GM12878 (cell line): ENCODE data around the gene WIPF2. TPM values are rescaled to one million over a fixed set of nuclear protein-coding genes. Genes with fewer than 3 reads are reported as not detected.

Experiments
- ATAC-seq: fragments of 200-7000 bp; cut with Tn5 transposase; 3 replicates; pipeline ENCODE4 v1.9.1; 2020; ENCODE audit warnings: mild to moderate bottlenecking, moderate library complexity
- BruUV-seq: library from RNA; stranded (reverse); fragments of 400-500 nt; replicated peaks from 2 replicates; lab custom pipeline; 2021; lab: Mats Ljungman, UMichigan
- CTCF ChIA-PET: fragments of 300-600 bp; sonication (Branson Sonifier 250); formaldehyde crosslinking; extraction: SDS; loops from one replicate; lab custom pipeline; 2021; ENCODE audit warnings: inconsistent platforms; lab: Yijun Ruan, JAX
- POLR2A ChIA-PET: fragments of 350-600 bp; formaldehyde crosslinking; extraction: SDS; loops from one replicate; lab custom pipeline; 2021; ENCODE audit warnings: inconsistent platforms; lab: Charles Lee
- RAD21 ChIA-PET: fragments of 300-600 bp; sonication (Branson Sonifier 250); formaldehyde crosslinking; loops from one replicate; lab custom pipeline; 2023; ENCODE audit warnings: antibody characterized with exemption; ENCODE audit not compliant: unreplicated experiment; lab: Charles Lee
- SMC1A ChIA-PET: fragments of 300-600 bp; sonication (Branson Sonifier 250); formaldehyde crosslinking; loops from one replicate; lab custom pipeline; 2023; ENCODE audit not compliant: unreplicated experiment, uncharacterized antibody; lab: Charles Lee
- DNase-seq: peaks from one replicate; pipeline ENCODE4 v3.0.0-alpha.2; 2011; ENCODE audit warnings: low read depth, low spot score
- FAIRE-seq: peaks from 3 replicates; lab custom pipeline; 2011; peaks lifted over from hg19 to GRCh38; lab: Jason Lieb, UNC
- H2AFZ ChIP-seq: 2 replicates; pipeline ENCODE4 v1.6.0; 2011; ENCODE audit warnings: low read depth, low read length, control low read depth; ENCODE audit not compliant: control insufficient read depth
- H3K27ac ChIP-seq: 2 replicates; pipeline ENCODE4 v1.5.1; 2011; ENCODE audit warnings: control low read depth; ENCODE audit not compliant: control insufficient read depth, insufficient read depth
- H3K27me3 ChIP-seq, 2 experiments: replicated peaks in 1 of 2; 2 replicates each; pipeline versions ENCODE4 v1.6.0 to v1.6.1; 2011; ENCODE audit warnings: low read length in 1 of 2; ENCODE audit not compliant: control insufficient read depth in 2 of 2, insufficient read depth in 2 of 2
- H3K36me3 ChIP-seq, 2 experiments: 2 replicates each; pipeline ENCODE4 v1.5.1; 2011; ENCODE audit warnings: low read length in 1 of 2; ENCODE audit not compliant: control insufficient read depth in 2 of 2, insufficient read depth in 2 of 2
- H3K4me1 ChIP-seq: 2 replicates; pipeline ENCODE4 v1.6.1; 2011; ENCODE audit warnings: mild to moderate bottlenecking, low read length, moderate library complexity, mixed read lengths; ENCODE audit not compliant: control insufficient read depth, insufficient read depth
- H3K4me2 ChIP-seq: 2 replicates; pipeline ENCODE4 v1.6.0; 2011; ENCODE audit warnings: control low read depth; ENCODE audit not compliant: control insufficient read depth, insufficient read depth
- H3K4me3 ChIP-seq: fragments of 200-600 bp; sonication (generic); 2 replicates; pipeline ENCODE4 v1.5.1; 2016
- H3K79me2 ChIP-seq: 2 replicates; pipeline ENCODE4 v1.6.0; 2011; ENCODE audit warnings: low read length; ENCODE audit not compliant: control insufficient read depth, insufficient read depth
- H3K9ac ChIP-seq: 2 replicates; pipeline ENCODE4 v1.8.0; 2011; ENCODE audit warnings: low read length, control low read depth, mixed read lengths; ENCODE audit not compliant: control insufficient read depth, insufficient read depth
- H3K9me3 ChIP-seq: replicated peaks from 3 replicates; pipeline ENCODE4 v1.5.1; 2011; ENCODE audit warnings: mild to moderate bottlenecking, low read length; ENCODE audit not compliant: control insufficient read depth, insufficient read depth
- H4K20me1 ChIP-seq: 2 replicates; pipeline ENCODE4 v1.6.0; 2011; ENCODE audit not compliant: control insufficient read depth, insufficient read depth
- CHD2 ChIP-seq: IDR thresholded peaks from 2 replicates; pipeline ENCODE4 v1.6.1; 2011; ENCODE audit warnings: low read depth, low read length, improper control_type of control experiment, borderline replicate concordance
- CHD4 ChIP-seq: fragments of 200-600 bp; sonication (generic); IDR thresholded peaks from 2 replicates; pipeline ENCODE4 v1.6.1; 2016; ENCODE audit warnings: mild to moderate bottlenecking
- ETV6 ChIP-seq, 2 experiments: fragments of 450-650 bp in 1 of 2; IDR thresholded peaks in 1 of 2; conservative IDR thresholded peaks in 1 of 2; 2 replicates each; pipeline ENCODE4 v1.6.1; 2014; ENCODE audit warnings: antibody characterized with exemption in 1 of 2, borderline replicate concordance in 1 of 2, low read depth in 1 of 2, mild to moderate bottlenecking in 1 of 2, moderate library complexity in 1 of 2
- GATAD2B ChIP-seq: fragments of 450-650 bp; conservative IDR thresholded peaks from 2 replicates; pipeline ENCODE4 v1.6.1; 2017; ENCODE audit warnings: low read depth, mild to moderate bottlenecking, moderate library complexity
- KAT2A ChIP-seq: conservative IDR thresholded peaks from 2 replicates; pipeline ENCODE4 v1.6.1; 2011; ENCODE audit warnings: low read depth, low read length; ENCODE audit not compliant: control insufficient read depth
- NRF1 ChIP-seq: conservative IDR thresholded peaks from 2 replicates; pipeline ENCODE4 v1.6.1; 2011; ENCODE audit warnings: mild to moderate bottlenecking, low read depth, low read length, improper control_type of control experiment
- PAX8 ChIP-seq: fragments of 450-650 bp; IDR thresholded peaks from 2 replicates; pipeline ENCODE4 v1.6.1; 2017; ENCODE audit warnings: mild to moderate bottlenecking, moderate library complexity
- PBX3 ChIP-seq: IDR thresholded peaks from 2 replicates; pipeline ENCODE4 v1.6.1; 2011; ENCODE audit warnings: mild to moderate bottlenecking, low read depth, low read length, moderate library complexity; ENCODE audit not compliant: insufficient replicate concordance
- WGBS: methylation state at CpG from one replicate; pipeline ENCODE4 v1.1.6; 2016; ENCODE audit warnings: low lambda C conversion rate; ENCODE audit not compliant: insufficient replicate concordance, insufficient coverage; ENCODE audit errors: missing lambda C conversion rate; 5-methylcytosine and 5-hydroxymethylcytosine counted together
- in situ Hi-C: fragments of 300-500 bp; cut with MboI; formaldehyde crosslinking; loops from 9 replicates; pipeline ENCODE4 v1.14.3; 2018; ENCODE audit warnings: mixed read lengths
- intact Hi-C: fragments of 100-400 bp; cut with micrococcal nuclease; formaldehyde crosslinking; loops from one replicate; pipeline ENCODE4 v1.14.2; 2022; ENCODE audit not compliant: unreplicated experiment
- polyA plus RNA-seq, 11 experiments: library from polyadenylated mRNA; depleted of rRNA in 4 of 11; unstranded in 6 of 11; stranded (reverse) in 5 of 11; fragments of >200 nt; fragmentation: Nextera tagmentation in 4 of 11; fragmentation: Illumina TruSeq in 1 of 11; extraction: Ambion mirVana in 4 of 11; extraction: Trizol in 1 of 11; gene quantifications; 1 replicate in 1 of 11; 2 replicates in 10 of 11; pipeline versions ENCODE4 v1.2.1 to v1.2.3, GENCODE V29; 2011 to 2016; ENCODE audit warnings: inconsistent platforms in 2 of 11, missing spikeins in 2 of 11, low read depth in 1 of 11
- total RNA-seq, 4 experiments: library from RNA; depleted of rRNA in 3 of 4; stranded (reverse); fragments of >200 nt in 3 of 4; fragmentation: Illumina TruSeq in 1 of 4; extraction: Trizol in 1 of 4; gene quantifications; 2 replicates each; pipeline versions ENCODE4 v1.2.1 to v1.2.3, GENCODE V29; 2013 to 2021
- TF ChIP-seq, protein P1 (sequence below): fragments of 450-650 bp; IDR thresholded peaks from 2 replicates; pipeline ENCODE4 v1.6.1; 2017; ENCODE audit warnings: low read depth, mild to moderate bottlenecking, moderate library complexity
- TF ChIP-seq, protein P2 (sequence below): fragments of 450-650 bp; IDR thresholded peaks from 2 replicates; pipeline ENCODE4 v1.6.1; 2014; ENCODE audit warnings: mild to moderate bottlenecking
- TF ChIP-seq, protein P3 (sequence below): IDR thresholded peaks from 2 replicates; pipeline ENCODE4 v1.6.1; 2012; ENCODE audit warnings: low read depth, low read length, improper control_type of control experiment
- TF ChIP-seq, protein P4 (sequence below): IDR thresholded peaks from 2 replicates; pipeline ENCODE4 v1.6.1; 2012; ENCODE audit warnings: low read length, inconsistent platforms

The WIPF2 gene
- total and polyA plus RNA-seq, 10 of the 15 experiments (the other 5 are each of a cell fraction or from before 2014, with no cell fraction given): 4.2 to 20.8 (median 7.1) TPM

GRCh38 chr17:40307001-40307730 lies 88.1 kb downstream of the WIPF2 start (continued):
- no peak for TF ChIP-seq GATAD2B
- TF ChIP-seq, protein P1, sequence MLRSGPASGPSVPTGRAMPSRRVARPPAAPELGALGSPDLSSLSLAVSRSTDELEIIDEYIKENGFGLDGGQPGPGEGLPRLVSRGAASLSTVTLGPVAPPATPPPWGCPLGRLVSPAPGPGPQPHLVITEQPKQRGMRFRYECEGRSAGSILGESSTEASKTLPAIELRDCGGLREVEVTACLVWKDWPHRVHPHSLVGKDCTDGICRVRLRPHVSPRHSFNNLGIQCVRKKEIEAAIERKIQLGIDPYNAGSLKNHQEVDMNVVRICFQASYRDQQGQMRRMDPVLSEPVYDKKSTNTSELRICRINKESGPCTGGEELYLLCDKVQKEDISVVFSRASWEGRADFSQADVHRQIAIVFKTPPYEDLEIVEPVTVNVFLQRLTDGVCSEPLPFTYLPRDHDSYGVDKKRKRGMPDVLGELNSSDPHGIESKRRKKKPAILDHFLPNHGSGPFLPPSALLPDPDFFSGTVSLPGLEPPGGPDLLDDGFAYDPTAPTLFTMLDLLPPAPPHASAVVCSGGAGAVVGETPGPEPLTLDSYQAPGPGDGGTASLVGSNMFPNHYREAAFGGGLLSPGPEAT: peak; percentile 22; the same call in 1 of the 2 replicates

DNA sequence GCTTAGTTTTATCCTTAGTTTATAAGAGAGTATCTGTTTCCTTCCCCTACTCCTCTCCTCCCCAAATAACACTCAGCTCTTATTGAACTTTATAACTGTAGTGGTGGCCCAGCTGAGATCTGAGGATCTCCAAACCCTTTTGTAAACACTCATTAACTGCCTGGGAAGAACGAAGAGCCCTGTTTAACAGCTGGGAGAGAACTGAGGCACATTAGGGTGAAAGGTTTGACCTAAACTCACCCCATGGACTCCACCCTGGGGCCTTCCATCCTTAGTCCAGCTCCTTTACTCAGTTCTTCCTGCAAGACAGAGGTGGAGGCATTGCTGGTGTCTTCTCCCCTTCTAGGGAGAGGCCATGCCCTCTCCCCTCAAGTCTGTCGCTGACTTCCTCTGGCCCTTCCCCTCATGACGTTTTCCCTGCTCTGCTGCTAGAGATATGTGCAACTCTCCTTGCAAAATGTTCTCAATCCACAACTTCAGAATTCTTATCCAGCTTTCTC lies 88.7 kb downstream of the WIPF2 start:
- Histone ChIP-seq H3K36me3 (peaks cover 0 to 4% of the 10 kb centered on the region in 2 experiments; a peak in 3 of 4 replicates), H3K27me3 (no peaks in the 10 kb centered on the region), H3K9ac (no peak overlapping the region), H2AFZ (no peak overlapping the region), H4K20me1 (no peaks in the 10 kb centered on the region), H3K4me3 (no peak overlapping the region), H3K4me1 (peaks cover 49% of the 10 kb centered on the region), H3K9me3 (no peaks in the 10 kb centered on the region), H3K4me2 (no peak overlapping the region), H3K79me2 (no peaks in the 10 kb centered on the region; the same call in none of the 2 replicates), H3K27ac (no peak overlapping the region)
- ChIA-PET SMC1A (interaction anchor here (0.7 to 11.2 kb wide), 13 partner anchors 8 to 226 kb away, joined by 3 to 172 read pairs (median 5); partner anchors contain the start of genes CDC6 and TOP2A), RAD21 (interaction anchor here (0.7 to 18.7 kb wide), 13 partner anchors 8 to 235 kb away, joined by 3 to 271 read pairs (median 5); partner anchors contain the start of genes TOP2A and WIPF2), POLR2A (interaction anchor here (0.6 to 9.8 kb wide), 16 partner anchors 10 to 1617 kb away, joined by 3 to 123 read pairs (median 4); partner anchors contain the start of gene CDC6), CTCF (interaction anchor here (0.7 to 10.6 kb wide), 18 partner anchors 11 to 307 kb away, joined by 3 to 311 read pairs (median 6); partner anchors contain the start of genes CDC6, GJD3 and TOP2A)
- intact Hi-C loops: no loop called here
- ATAC-seq (no peak), DNase-seq (no peak), FAIRE-seq (no peak)
- TF ChIP-seq PBX3 (no peak), CHD2 (no peak), PAX8 (no peak), KAT2A (no peak), NRF1 (no peak), CHD4 (no peak), ETV6 (conservative IDR thresholded peaks at IDR 0.05 in 1 of 2, IDR thresholded peaks at IDR 0.05 in 1 of 2; ENCODE audit: borderline replicate concordance in 1 of 2, low read depth in 1 of 2) (no peak)
- TF ChIP-seq, protein P2, sequence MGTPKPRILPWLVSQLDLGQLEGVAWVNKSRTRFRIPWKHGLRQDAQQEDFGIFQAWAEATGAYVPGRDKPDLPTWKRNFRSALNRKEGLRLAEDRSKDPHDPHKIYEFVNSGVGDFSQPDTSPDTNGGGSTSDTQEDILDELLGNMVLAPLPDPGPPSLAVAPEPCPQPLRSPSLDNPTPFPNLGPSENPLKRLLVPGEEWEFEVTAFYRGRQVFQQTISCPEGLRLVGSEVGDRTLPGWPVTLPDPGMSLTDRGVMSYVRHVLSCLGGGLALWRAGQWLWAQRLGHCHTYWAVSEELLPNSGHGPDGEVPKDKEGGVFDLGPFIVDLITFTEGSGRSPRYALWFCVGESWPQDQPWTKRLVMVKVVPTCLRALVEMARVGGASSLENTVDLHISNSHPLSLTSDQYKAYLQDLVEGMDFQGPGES: no peak
- TF ChIP-seq, protein P3, sequence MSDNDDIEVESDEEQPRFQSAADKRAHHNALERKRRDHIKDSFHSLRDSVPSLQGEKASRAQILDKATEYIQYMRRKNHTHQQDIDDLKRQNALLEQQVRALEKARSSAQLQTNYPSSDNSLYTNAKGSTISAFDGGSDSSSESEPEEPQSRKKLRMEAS: no peak
- TF ChIP-seq, protein P4, sequence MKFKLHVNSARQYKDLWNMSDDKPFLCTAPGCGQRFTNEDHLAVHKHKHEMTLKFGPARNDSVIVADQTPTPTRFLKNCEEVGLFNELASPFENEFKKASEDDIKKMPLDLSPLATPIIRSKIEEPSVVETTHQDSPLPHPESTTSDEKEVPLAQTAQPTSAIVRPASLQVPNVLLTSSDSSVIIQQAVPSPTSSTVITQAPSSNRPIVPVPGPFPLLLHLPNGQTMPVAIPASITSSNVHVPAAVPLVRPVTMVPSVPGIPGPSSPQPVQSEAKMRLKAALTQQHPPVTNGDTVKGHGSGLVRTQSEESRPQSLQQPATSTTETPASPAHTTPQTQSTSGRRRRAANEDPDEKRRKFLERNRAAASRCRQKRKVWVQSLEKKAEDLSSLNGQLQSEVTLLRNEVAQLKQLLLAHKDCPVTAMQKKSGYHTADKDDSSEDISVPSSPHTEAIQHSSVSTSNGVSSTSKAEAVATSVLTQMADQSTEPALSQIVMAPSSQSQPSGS: no peak
- in situ Hi-C loops: loop anchor here (5.0 kb wide), 1 partner anchor 230 kb away; no protein-coding TSS in a partner anchor
- WGBS: 50% methylated on average over 3 of the region's 3 CpGs
- BruUV-seq: no TSS peak
